ENCODE measurements around the gene ST8SIA2. TPM values are rescaled to one million over a fixed set of nuclear protein-coding genes. Genes with fewer than 3 reads are reported as not detected.

The ST8SIA2 gene
- total and polyA plus RNA-seq, 10 of the 15 experiments (the other 5 are each of a cell fraction or from before 2014, with no cell fraction given) = not detected

DNA sequence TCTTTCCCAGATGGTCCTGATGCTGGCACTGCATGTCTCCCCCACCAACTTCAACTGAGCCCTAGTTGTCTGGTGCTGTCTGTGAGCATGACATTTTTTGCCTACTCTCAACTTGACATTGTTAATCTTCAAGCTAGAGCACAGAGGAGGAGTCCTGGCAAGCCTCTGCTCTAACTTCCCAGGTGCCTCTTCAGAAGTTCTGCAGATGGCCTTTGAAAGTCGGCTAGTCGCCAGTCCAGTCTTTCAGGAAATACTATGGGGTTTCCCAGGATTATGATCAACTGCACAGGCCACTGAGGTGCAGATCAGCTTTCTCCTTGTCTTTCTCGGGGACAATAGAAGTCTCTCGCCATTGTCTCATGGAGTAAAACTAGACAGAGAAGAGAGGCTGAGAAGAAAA is 86.7 kb downstream of the ST8SIA2 start (continued):
- TF ChIP-seq MYC (IDR thresholded peaks at IDR 0.05; ENCODE audit: insufficient read depth, insufficient read length, insufficient replicate concordance, low read length, severe bottlenecking) (no peak), JUNB (IDR thresholded peaks at IDR 0.05) (no peak), PAX8 (IDR thresholded peaks at IDR 0.05) (no peak), NFXL1 (IDR thresholded peaks at IDR 0.05; ENCODE audit: borderline replicate concordance) (no peak)

DNA sequence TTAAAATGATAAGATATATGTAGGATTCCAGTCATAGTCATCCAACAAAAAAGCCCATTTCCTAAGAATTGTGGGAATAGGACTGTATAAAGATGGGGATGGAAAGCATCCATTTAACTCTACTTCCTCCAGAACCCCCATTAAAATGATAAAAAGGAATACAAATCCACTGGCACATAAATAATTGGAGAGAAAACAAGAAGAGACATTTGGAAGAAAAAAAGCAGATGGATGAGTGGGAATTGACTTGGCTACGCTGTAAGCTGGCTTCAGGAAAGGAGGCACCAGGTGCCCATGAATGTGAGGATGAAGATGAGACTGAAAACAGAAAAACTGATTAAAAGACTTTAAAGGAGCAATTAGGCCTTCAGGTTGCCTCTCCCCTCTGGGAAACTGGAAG is 91.8 kb downstream of the ST8SIA2 start:
- BruUV-seq (replicated peaks) = no TSS peak
- H3K27ac ChIP-seq (ENCODE audit: control insufficient read depth, insufficient read depth) = no peak overlapping the region
- H3K9me3 ChIP-seq (replicated peaks; ENCODE audit: control insufficient read depth, insufficient read depth, low read length) = no peaks in the 10 kb centered on the region
- no peaks in the 10 kb centered on the region for H3K4me1 ChIP-seq (ENCODE audit: control insufficient read depth, insufficient read depth, low read length)
- H4K20me1 ChIP-seq (ENCODE audit: control insufficient read depth, insufficient read depth) = no peaks in the 10 kb centered on the region
- no peak for ATAC-seq
- no peak overlapping the region for H3K4me3 ChIP-seq
- CTCF ChIA-PET = interaction anchor here (0.6 kb wide), 1 partner anchor 1325 kb away, joined by 3 read pairs; no protein-coding TSS in a partner anchor
- H3K27me3 ChIP-seq (replicated peaks in 1 of 2; ENCODE audit: control insufficient read depth in 2 of 2, insufficient read depth in 2 of 2, low read length in 1 of 2) = no peaks in the 10 kb centered on the region
- no peak for DNase-seq (ENCODE audit: low read depth, low spot score)
- H3K4me2 ChIP-seq (ENCODE audit: control insufficient read depth, insufficient read depth) = no peak overlapping the region
- 6% methylated on average over 1 of the region's 1 CpG for WGBS (ENCODE audit: insufficient coverage, insufficient replicate concordance, low lambda C conversion rate, missing lambda C conversion rate)
- H3K36me3 ChIP-seq (ENCODE audit: control insufficient read depth in 2 of 2, insufficient read depth in 2 of 2, low read length in 1 of 2) = no peaks in the 10 kb centered on the region
- intact Hi-C loops (cut with micrococcal nuclease; ENCODE audit: unreplicated experiment) = no loop called here
- H3K9ac ChIP-seq (ENCODE audit: control insufficient read depth, insufficient read depth, low read length) = no peak overlapping the region
- RAD21 ChIA-PET (ENCODE audit: unreplicated experiment) = no interaction called here
- FAIRE-seq = no peak
- SMC1A ChIA-PET (ENCODE audit: uncharacterized antibody, unreplicated experiment) = interaction anchor here (1.2 kb wide), 1 partner anchor 11 kb away, joined by 3 read pairs; no protein-coding TSS in a partner anchor
- H2AFZ ChIP-seq (ENCODE audit: control insufficient read depth, low read depth, low read length) = no peak overlapping the region
- H3K79me2 ChIP-seq (ENCODE audit: control insufficient read depth, insufficient read depth, low read length) = no peaks in the 10 kb centered on the region
- TF ChIP-seq, protein P1, sequence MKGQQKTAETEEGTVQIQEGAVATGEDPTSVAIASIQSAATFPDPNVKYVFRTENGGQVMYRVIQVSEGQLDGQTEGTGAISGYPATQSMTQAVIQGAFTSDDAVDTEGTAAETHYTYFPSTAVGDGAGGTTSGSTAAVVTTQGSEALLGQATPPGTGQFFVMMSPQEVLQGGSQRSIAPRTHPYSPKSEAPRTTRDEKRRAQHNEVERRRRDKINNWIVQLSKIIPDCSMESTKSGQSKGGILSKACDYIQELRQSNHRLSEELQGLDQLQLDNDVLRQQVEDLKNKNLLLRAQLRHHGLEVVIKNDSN (IDR thresholded peaks at IDR 0.05; ENCODE audit: borderline replicate concordance, extremely low read length, insufficient read depth, low read depth, low read length) = no peak
- TF ChIP-seq NFXL1 (IDR thresholded peaks at IDR 0.05; ENCODE audit: borderline replicate concordance) = no peak
- no peak for TF ChIP-seq SP1 (IDR thresholded peaks at IDR 0.05; ENCODE audit: low read depth, low read length)
- no peak for TF ChIP-seq BHLHE40 (IDR thresholded peaks at IDR 0.05; ENCODE audit: borderline replicate concordance in 1 of 2, low read depth in 2 of 2, low read length in 1 of 2)
- in situ Hi-C loops (cut with MboI) = no loop called here
- POLR2A ChIA-PET = interaction anchor here (0.6 kb wide), 1 partner anchor 711 kb away, joined by 8 read pairs; no protein-coding TSS in a partner anchor
